Vagina (tissue), 2 donors: ENCODE results near the gene POU6F2.

Experiments
- CTCF ChIP-seq, 3 experiments: fragments of 450-650 bp in 2 of 3; fragments of 200-600 bp in 1 of 3; sonication (generic) in 1 of 3; IDR thresholded peaks; one replicate each; pipeline ENCODE4 v1.5.1; 2017 to 2019; ENCODE audit warnings: antibody characterized with exemption in 3 of 3, mild to moderate bottlenecking in 2 of 3, moderate library complexity in 2 of 3
- POLR2AphosphoS5 ChIP-seq, 2 donors: sonication (generic); formaldehyde crosslinking; IDR thresholded peaks; one replicate each; pipeline ENCODE4 v1.9.0; 2017; ENCODE audit warnings: antibody characterized with exemption in 2 of 2, mild to moderate bottlenecking in 2 of 2, low read depth in 1 of 2; ENCODE audit not compliant: insufficient read depth in 1 of 2

GRCh38 chr7:39321245-39321644 is 343.5 kb downstream of the POU6F2 start:
- TF ChIP-seq CTCF (IDR thresholded peaks at IDR 0.05): no peak
- TF ChIP-seq POLR2AphosphoS5 (IDR thresholded peaks at IDR 0.05; ENCODE audit: insufficient read depth in 1 of 2, low read depth in 1 of 2): no peak
